ENCODE results near the gene HSBP1L1. TPM values are rescaled to one million over a fixed set of nuclear protein-coding genes. Genes with fewer than 3 reads are reported as not detected.
"Not testable (repeated sequence)": the region's sequence is repeated elsewhere in the genome, so short reads cannot be mapped to it uniquely, and the experiment has no call there.

Gene HSBP1L1
- total RNA-seq, 2 experiments from 2014 or later: 0.50 to 1.5 TPM

GRCh38 chr18:79950515-79951341, 13.7 kb upstream of the HSBP1L1 start:
- POLR2A ChIA-PET: interaction anchor here (1.2 kb wide), 1 partner anchor 33 kb away, joined by 3 read pairs; no protein-coding TSS in a partner anchor
- CTCF ChIA-PET: no interaction called here

DNA sequence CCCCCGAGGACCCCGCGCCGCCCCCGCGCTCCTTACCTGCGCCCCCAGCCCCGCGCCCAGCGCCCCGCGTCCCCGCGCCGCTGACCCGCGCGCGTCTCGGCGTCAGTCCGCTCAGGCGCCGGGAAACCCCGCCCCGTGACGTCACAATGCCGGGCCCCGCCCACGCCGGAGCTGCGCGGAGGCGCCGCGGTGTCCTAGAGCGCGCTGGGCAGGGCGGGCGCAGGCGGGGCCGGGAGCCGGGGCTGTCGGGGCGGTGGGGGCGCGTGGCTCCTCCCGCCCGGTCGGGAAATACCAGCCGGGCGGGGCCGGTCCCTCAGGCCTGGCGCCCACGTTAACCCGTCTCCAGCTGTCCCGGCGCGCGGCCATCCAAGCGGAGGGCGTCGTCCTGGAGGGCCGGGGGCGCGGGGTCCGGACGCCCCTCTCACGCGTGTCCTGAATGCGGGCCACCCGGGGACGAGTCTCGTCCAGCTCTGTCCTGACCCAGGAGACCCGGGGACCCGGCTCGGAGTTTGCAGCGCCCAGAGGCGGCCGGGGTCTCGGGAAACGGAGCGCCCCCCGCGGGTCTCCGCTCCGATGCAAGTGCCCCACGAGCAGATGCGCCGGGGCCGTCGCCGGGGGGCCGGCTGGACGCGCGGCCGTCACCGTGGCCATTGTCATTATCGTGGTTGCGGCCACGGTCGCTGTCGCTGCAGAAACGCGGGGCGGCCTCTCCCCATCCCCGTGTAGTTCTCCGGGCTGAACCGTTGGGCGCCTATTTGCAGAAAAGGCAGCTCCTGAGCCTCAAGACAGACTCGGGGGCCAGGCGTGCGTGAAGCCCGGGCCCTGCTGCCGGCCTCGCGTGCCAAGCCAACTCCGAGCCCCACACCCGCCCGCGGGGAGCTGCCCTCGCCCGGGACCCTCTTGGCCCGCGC, 12.6 kb upstream of the HSBP1L1 start, which contains the start of gene SLC66A2:
SLC66A2 (minus strand) TSS at position 109 of the 911 bp plus-strand sequence. CDS start 727 bp downstream, outside the sequence.
- ChIA-PET POLR2A (interaction anchor here (0.6 to 1.2 kb wide), 3 partner anchors 12 to 36 kb away, joined by 3 to 6 read pairs (median 4); partner anchors contain the start of gene HSBP1L1), CTCF (interaction anchor here (0.9 kb wide), 1 partner anchor 268 kb away, joined by 3 read pairs; no protein-coding TSS in a partner anchor)
- ATAC-seq (peak; percentile 91), DNase-seq (peak; percentile 94)
- Mint-ChIP-seq H3K9me3 (ENCODE audit: insufficient read depth) (no peaks in the 10 kb centered on the region), H3K4me3 (peak within 1 kb of the TSS; percentile 80), H3K4me1 (ENCODE audit: low read depth) (peaks cover 13% of the 10 kb centered on the region), H3K27me3 (ENCODE audit: low read depth) (peaks cover 15% of the 10 kb centered on the region), H3K27ac (peak within 1 kb of the TSS; percentile 67), H3K36me3 (ENCODE audit: low read depth) (peaks cover 6% of the 10 kb centered on the region)

More at GRCh38 chr18:79950515-79951341, 13.7 kb upstream of the HSBP1L1 start:
- DNase-seq (peak; percentile 26), ATAC-seq (peak; percentile 24)
- H3K9me3 Mint-ChIP-seq (ENCODE audit: insufficient read depth): no peaks in the 10 kb centered on the region
- H3K27ac Mint-ChIP-seq: peak overlapping the region; percentile 67
- peaks cover 11% of the 10 kb centered on the region for H3K27me3 Mint-ChIP-seq (ENCODE audit: low read depth)
- peaks cover 17% of the 10 kb centered on the region for H3K4me1 Mint-ChIP-seq (ENCODE audit: low read depth)
- peaks cover 6% of the 10 kb centered on the region for H3K36me3 Mint-ChIP-seq (ENCODE audit: low read depth)
- H3K4me3 Mint-ChIP-seq: peak overlapping the region; percentile 80

DNA sequence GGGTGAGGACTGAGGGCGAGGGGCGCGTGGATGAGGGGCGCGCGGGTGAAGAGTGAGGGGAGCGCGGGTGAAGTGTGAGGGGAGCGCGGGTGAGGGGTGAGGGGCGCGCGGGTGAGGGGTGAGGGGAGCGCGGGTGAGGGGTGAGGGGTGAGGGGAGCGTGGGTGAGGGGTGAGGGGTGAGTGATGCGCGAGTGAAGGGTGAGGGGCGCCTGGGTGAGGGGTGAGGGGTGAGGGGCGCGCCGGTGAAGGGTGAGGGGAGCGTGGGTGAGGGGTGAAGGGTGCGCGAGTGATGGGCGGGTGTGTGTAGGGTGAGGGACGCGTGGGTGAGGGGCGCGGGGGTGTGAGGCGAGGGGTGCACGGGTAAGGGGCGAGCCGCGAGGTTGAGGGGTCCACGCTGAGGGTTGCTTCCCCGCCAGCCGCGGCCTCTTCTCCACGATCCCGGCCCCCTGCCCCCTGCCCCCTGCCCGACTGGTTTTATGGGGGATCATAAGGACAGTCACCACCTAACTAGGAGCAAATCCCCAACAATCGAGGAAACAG, 11.9 kb upstream of the HSBP1L1 start:
- POLR2A ChIA-PET: interaction anchor here (1.2 kb wide), 1 partner anchor 11 kb away, joined by 6 read pairs; the partner anchor contains the start of gene HSBP1L1
- Mint-ChIP-seq H3K4me3 (no peak overlapping the region), H3K27me3 (ENCODE audit: low read depth) (peaks cover 15% of the 10 kb centered on the region), H3K9me3 (ENCODE audit: insufficient read depth) (no peaks in the 10 kb centered on the region), H3K27ac (no peak overlapping the region), H3K4me1 (ENCODE audit: low read depth) (peaks cover 13% of the 10 kb centered on the region), H3K36me3 (ENCODE audit: low read depth) (peaks cover 6% of the 10 kb centered on the region)
- DNase-seq (no peak), ATAC-seq (no peak)
- CTCF ChIA-PET: interaction anchor here (0.8 kb wide), 1 partner anchor 13 kb away, joined by 3 read pairs; no protein-coding TSS in a partner anchor

GRCh38 chr18:79952996-79953559, 11.4 kb upstream of the HSBP1L1 start:
- ATAC-seq (no peak), DNase-seq (no peak)
- Mint-ChIP-seq H3K4me1 (ENCODE audit: low read depth) (peaks cover 13% of the 10 kb centered on the region), H3K27ac (no peak overlapping the region), H3K9me3 (ENCODE audit: insufficient read depth) (no peaks in the 10 kb centered on the region), H3K27me3 (ENCODE audit: low read depth) (peaks cover 15% of the 10 kb centered on the region), H3K36me3 (ENCODE audit: low read depth) (peaks cover 6% of the 10 kb centered on the region), H3K4me3 (no peak overlapping the region)
- ChIA-PET CTCF (interaction anchor here (0.8 kb wide), 1 partner anchor 12 kb away, joined by 3 read pairs; no protein-coding TSS in a partner anchor), POLR2A (interaction anchor here (1.0 kb wide), 1 partner anchor 31 kb away, joined by 6 read pairs; no protein-coding TSS in a partner anchor)

GRCh38 chr18:79953971-79954651, 10.3 kb upstream of the HSBP1L1 start:
- peaks cover 15% of the 10 kb centered on the region for H3K27me3 Mint-ChIP-seq (ENCODE audit: low read depth)
- ATAC-seq (no peak), DNase-seq (peak; percentile 32)
- H3K27ac Mint-ChIP-seq: no peak overlapping the region
- peaks cover 2% of the 10 kb centered on the region for H3K36me3 Mint-ChIP-seq (ENCODE audit: low read depth)
- H3K9me3 Mint-ChIP-seq (ENCODE audit: insufficient read depth): no peaks in the 10 kb centered on the region
- H3K4me3 Mint-ChIP-seq: no peak overlapping the region
- ChIA-PET POLR2A (interaction anchor here (0.6 to 1.0 kb wide), 2 partner anchors 30 to 34 kb away, joined by 3 to 6 read pairs; no protein-coding TSS in a partner anchor), CTCF (no interaction called here)
- H3K4me1 Mint-ChIP-seq (ENCODE audit: low read depth): peaks cover 13% of the 10 kb centered on the region

DNA sequence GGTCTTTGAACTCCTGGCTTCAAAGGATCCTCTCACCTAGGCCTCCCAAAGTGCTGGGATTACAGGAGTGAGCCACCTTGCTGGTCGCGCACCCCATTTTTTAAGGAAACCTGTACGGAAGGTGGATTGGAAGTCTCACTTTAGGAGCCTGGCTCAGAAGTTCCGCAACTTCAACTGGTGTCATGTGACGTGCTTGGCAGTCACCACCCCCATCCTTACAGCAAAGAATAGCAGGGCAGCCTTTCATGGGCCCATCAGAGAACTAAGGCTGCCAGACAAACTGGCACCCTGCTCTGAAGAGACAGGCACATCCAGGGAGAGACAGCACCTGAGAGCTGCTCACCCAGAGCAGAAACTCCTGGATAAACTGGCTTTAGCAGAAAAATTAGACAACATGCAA, 9.7 kb upstream of the HSBP1L1 start:
- DNase-seq (no peak), ATAC-seq (no peak)
- ChIA-PET POLR2A (interaction anchor here (0.6 to 1.1 kb wide), 2 partner anchors 28 to 33 kb away, joined by 3 read pairs; no protein-coding TSS in a partner anchor), CTCF (no interaction called here)
- peaks cover 15% of the 10 kb centered on the region for H3K27me3 Mint-ChIP-seq (ENCODE audit: low read depth)
- H3K36me3 Mint-ChIP-seq (ENCODE audit: low read depth): peaks cover 2% of the 10 kb centered on the region
- H3K4me3 Mint-ChIP-seq: no peak overlapping the region
- H3K27ac Mint-ChIP-seq: no peak overlapping the region
- H3K4me1 Mint-ChIP-seq (ENCODE audit: low read depth): peaks cover 10% of the 10 kb centered on the region
- no peaks in the 10 kb centered on the region for H3K9me3 Mint-ChIP-seq (ENCODE audit: insufficient read depth)

DNA sequence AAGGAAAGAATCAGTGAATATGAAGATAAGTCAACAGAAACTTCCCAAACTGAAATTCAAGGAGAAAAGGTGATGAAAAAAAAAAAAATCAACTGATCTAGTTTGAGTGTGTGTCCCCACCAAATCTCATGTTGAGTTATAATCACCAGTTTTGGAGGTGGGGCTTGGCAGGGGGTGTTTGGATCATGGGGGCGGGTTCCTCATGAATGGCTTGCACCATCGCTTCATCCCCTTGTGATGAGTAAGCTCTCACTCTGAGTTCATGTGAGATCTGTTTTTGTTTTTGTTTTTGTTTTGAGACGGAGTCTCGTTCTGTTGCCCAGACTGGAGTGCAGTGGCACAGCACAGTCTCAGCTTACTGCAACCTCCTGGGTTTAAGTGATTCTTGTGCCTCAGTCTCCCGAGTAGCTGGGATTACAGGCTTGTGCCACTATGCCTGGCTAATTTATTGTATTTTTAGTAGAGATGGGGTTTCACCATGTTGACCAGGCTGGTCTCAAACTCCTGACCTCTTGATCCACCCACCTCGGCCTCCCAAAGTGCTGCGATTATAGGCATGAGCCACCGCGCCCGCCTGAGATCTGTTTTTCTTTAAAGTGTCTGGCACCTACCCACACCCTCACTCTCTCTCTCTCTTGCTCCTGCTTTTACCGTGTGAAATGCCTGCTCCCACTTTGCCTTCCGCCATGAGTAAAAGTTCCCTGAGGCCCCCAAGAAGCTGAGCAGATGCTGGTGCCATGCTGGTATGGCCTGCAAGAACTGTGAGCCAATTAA, 9.0 kb upstream of the HSBP1L1 start:
- no peak for DNase-seq
- Mint-ChIP-seq H3K9me3 (ENCODE audit: insufficient read depth) (no peaks in the 10 kb centered on the region), H3K27me3 (ENCODE audit: low read depth) (peaks cover 15% of the 10 kb centered on the region), H3K4me1 (ENCODE audit: low read depth) (peaks cover 10% of the 10 kb centered on the region), H3K36me3 (ENCODE audit: low read depth) (no peaks in the 10 kb centered on the region), H3K27ac (no peak overlapping the region), H3K4me3 (no peak overlapping the region)
- no peak for ATAC-seq
- ChIA-PET POLR2A (interaction anchor here (1.1 kb wide), 1 partner anchor 27 kb away, joined by 3 read pairs; no protein-coding TSS in a partner anchor), CTCF (no interaction called here)

- POLR2A ChIA-PET: no interaction called here
- no peak overlapping the region for H3K27ac Mint-ChIP-seq
- H3K27me3 Mint-ChIP-seq (ENCODE audit: low read depth): peaks cover 18% of the 10 kb centered on the region
- CTCF ChIA-PET: no interaction called here
- H3K4me1 Mint-ChIP-seq (ENCODE audit: low read depth): peaks cover 12% of the 10 kb centered on the region
- no peaks in the 10 kb centered on the region for H3K36me3 Mint-ChIP-seq (ENCODE audit: low read depth)
- no peak overlapping the region for H3K4me3 Mint-ChIP-seq
- DNase-seq (no peak), ATAC-seq (no peak)
- no peaks in the 10 kb centered on the region for H3K9me3 Mint-ChIP-seq (ENCODE audit: insufficient read depth)
Observed at GRCh38 chr18:79956276-79956675, 8.2 kb upstream of the HSBP1L1 start.

DNA sequence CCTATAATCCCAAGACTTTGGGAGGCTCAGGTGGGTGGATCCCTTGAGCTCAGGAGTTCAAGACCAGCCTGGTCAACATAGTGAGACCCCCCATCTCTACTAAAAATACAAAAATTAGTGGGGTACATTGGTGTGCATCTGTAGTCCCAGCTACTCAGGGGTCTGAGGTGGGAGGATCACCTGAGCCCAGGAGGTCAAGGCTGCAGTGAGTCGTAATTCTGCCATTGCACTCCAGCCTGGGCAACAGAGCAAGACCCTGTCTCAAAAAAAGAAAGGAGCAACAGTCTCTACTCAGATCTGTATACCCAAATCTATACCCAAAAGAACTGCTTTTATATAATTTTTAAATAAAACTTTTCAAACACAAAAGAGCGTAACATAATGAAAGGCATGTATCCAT, 5.5 kb upstream of the HSBP1L1 start:
- Mint-ChIP-seq H3K4me1 (ENCODE audit: low read depth) (peaks cover 28% of the 10 kb centered on the region), H3K27me3 (ENCODE audit: low read depth) (peaks cover 20% of the 10 kb centered on the region), H3K4me3 (no peak overlapping the region), H3K36me3 (ENCODE audit: low read depth) (no peaks in the 10 kb centered on the region), H3K9me3 (ENCODE audit: insufficient read depth) (no peaks in the 10 kb centered on the region), H3K27ac (no peak overlapping the region)
- ChIA-PET CTCF (no interaction called here), POLR2A (no interaction called here)
- DNase-seq: no peak
- ATAC-seq: no peak

DNA sequence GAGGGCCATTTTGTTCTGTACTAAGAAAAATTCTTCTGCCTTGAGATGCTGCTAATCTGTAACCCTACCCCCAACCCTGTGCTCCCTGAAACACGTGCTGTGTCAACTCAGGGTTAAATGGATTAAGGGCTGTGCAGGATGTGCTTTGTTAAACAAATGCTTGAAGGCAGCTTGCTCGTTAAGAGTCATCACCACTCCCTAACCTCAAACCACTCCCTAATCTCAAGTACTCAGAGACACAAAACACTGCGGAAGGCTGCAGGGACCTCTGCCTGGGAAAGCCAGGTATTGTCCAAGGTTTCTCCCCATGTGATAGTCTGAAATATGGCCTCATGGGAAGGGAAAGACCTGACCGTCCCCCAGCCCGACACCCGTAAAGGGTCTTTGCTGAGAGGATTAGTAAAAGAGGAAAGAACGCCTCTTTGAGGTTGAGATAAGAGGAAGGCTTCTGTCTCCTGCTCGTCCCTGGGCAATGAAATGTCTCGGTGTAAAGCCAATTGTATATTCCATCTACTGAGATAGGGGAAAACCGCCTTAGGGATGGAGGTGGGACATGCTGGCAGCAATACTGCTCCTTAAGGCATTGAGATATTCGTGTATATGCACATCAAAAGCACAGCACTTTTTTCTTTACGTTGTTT, 4.2 kb upstream of the HSBP1L1 start:
- H3K4me3 Mint-ChIP-seq; DNase-seq; H3K27ac Mint-ChIP-seq; ATAC-seq; POLR2A ChIA-PET; CTCF ChIA-PET; H3K9me3 Mint-ChIP-seq (ENCODE audit: insufficient read depth); H3K36me3 Mint-ChIP-seq (ENCODE audit: low read depth): not testable (repeated sequence)
- Mint-ChIP-seq H3K4me1 (ENCODE audit: low read depth) (peaks cover 31% of the 10 kb centered on the region), H3K27me3 (ENCODE audit: low read depth) (peaks cover 11% of the 10 kb centered on the region)
